Ovary (tissue), 3 donors: ENCODE measurements around the gene SIN3A.

Source experiments
- CTCF ChIP-seq, 3 donors: fragments of 450-650 bp in 2 of 3; fragments of 200-600 bp in 1 of 3; IDR thresholded peaks; one replicate each; pipeline versions ENCODE4 v1.5.1 to v1.8.0; 2016 to 2022; ENCODE audit warnings: antibody characterized with exemption in 3 of 3, mild to moderate bottlenecking in 1 of 3
- EP300 ChIP-seq: sonication (generic); formaldehyde crosslinking; IDR thresholded peaks from one replicate; pipeline ENCODE4 v1.6.1; 2017; ENCODE audit warnings: antibody characterized with exemption
- donor health status: DM: no; HTN: no; CAD: no.

- TF ChIP-seq EP300 (no peak), CTCF (IDR thresholded peaks at IDR 0.05) (no peak)
Observed at GRCh38 chr15:75452364-75452864, 924 bp upstream of the SIN3A start.
